GM18858 (cell line): ENCODE results near the gene KCNK5.

Experiments
- ATAC-seq: cut with Tn5 transposase; IDR thresholded peaks from one replicate; pipeline ENCODE4 v1.9.1; 2021; ENCODE audit not compliant: unreplicated experiment

KCNK5 gene

DNA sequence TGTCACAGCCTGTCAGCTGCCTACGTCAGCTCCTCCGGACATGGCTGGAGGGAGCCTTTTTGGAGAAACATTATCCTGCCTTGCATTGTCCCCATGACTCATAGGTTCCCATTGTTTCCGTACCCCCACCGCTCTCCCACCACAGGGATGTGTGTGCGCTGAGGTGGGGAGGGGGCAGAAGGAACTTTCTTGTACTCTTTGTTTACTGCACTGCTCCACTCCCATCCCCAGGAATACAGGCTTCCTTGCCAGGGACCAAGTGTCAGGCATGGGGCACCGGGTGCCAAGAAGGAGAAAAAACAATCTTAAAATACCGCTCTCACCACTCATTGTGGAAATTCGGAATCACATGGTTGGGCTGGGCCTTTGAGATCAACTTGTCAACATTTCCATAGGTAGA lies 51.0 kb downstream of the KCNK5 start:
- no peak for ATAC-seq

DNA sequence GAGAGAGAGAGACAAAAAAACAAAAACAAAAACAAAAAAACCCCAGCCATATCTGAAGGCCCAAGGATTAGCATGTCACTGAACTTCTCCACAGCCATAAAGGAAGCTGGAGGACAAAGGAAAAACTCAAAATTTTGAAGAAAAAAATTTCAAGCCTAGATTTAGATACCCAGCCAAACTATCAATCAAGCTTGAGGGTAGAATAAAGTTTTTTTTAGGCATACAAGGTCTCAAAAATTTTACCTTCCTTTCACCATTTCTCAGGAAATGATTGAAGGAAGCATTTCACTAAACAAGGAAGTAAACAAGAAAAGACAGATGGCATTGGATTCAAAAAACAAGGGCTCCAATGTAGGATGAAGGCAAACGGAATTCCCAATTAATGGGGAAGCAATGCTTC lies 52.1 kb downstream of the KCNK5 start:
- no peak for ATAC-seq

DNA sequence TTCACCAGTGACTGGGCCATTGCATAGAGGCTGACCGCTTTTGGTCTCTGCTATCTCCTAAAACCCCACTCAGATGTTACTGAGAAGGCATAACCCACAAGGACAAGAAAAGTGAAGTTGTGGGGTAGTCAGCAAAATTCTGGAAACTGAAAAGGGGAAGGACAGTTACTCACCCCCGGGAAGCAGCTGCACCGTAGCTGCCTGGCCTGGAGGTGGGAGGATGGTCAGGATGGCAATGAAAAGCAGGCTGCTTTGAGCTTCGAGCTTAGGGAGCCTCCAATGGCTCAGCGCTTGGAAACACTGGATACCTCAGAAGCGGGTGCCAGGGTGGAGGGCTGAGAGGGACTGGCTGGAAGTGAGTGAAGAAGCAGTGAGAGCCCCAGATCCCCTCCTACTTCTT lies 56.0 kb downstream of the KCNK5 start:
- ATAC-seq, result no peak

DNA sequence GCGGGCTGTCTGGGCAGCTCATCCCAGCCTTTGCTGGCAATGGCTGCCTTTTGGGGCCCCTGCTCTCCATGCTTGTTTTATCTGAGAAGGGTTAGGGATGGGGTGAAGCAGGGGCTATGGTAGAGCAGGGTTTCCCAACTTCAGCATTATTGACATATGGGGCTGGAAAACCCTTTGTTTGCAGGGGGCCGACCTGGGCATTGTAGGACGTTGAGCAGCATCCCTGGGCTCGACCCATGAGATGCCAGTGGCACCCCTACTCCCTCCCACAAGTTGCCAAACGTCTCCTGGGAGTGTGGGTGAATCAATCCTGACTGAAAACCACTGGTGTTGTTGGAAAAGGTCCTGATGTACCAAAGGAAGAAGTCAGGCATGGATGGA lies 56.9 kb downstream of the KCNK5 start:
- no peak for ATAC-seq

DNA sequence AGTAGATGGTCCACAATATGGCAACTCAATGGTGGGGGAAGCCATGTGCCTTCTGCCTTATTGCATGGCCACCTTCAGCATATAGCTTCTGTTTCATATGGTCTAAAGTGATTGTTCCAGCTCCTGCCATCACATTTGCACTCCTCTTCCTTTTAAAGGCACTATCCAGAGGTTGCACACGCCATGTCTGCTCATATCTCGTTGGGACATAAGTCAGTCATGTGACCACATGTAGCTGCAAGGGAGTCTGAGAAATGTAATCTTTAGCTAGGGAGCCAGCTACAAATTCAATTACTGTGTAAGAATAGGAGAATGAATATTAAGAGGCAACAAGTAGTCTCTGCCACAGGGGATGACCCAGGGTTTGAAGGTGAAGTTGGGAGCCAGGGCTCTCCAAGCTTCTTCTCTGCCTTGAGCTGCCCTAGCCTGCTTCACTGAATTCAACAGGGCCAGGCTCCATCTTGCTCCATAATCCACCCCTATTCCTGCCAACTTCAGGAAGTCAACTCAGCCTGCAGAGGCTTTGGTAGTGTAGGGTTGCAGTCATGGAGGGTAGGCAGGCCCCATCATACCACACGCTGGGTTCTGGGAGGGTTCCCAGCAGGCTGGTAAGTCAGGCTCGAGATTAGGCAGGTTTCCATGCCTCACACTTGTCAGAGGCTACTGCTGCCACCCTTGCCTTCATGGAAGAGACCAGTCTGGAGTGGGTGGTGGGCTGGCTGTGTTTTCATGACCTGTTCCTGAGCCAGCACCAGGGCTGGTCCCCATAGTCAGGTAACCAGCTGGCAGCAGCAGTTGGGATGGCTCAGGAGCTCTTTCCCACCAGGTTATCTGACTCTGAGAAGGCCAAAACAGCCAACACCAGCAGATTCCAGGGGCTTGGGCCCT lies 57.5 kb downstream of the KCNK5 start:
- ATAC-seq, result no peak

DNA sequence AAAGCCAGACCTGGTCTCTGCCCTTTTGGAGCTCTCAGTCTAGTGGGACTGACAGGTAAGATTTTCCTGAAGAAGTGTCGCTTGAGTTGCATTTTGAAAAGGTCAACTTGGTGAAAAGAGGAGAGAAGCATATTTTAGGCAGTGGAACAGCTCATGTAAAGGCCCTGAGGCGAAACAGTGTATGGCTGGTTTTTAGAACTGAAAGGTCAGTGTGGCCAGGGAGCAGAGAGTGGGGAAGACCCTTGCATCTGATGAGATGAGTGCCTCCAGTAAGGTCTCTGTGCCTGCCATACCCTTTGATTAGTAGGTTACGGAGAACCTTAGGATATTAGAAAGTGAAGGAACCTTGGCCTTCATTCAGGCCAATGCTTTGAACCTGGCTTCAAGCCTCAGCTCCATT lies 58.4 kb downstream of the KCNK5 start:
- ATAC-seq, result no peak

DNA sequence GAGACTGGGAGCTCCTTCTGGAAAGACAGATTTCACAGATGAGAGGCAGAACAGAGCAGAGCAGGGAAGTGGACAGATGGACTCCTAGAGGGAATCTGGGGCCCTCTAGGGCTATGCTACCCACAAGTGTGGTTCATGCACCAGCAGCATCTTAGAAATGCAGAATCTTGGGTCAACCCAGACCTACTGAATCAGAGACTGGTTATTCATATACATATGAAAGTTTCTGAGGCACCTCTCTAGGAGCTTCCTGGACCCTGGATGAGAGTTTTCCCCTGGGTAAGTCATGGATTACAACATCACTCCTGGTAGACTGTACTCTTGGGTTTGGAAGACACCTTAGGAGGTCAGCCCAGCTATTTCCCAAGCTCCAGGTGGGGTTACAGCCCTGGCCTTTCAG lies 58.9 kb downstream of the KCNK5 start:
- no peak for ATAC-seq

DNA sequence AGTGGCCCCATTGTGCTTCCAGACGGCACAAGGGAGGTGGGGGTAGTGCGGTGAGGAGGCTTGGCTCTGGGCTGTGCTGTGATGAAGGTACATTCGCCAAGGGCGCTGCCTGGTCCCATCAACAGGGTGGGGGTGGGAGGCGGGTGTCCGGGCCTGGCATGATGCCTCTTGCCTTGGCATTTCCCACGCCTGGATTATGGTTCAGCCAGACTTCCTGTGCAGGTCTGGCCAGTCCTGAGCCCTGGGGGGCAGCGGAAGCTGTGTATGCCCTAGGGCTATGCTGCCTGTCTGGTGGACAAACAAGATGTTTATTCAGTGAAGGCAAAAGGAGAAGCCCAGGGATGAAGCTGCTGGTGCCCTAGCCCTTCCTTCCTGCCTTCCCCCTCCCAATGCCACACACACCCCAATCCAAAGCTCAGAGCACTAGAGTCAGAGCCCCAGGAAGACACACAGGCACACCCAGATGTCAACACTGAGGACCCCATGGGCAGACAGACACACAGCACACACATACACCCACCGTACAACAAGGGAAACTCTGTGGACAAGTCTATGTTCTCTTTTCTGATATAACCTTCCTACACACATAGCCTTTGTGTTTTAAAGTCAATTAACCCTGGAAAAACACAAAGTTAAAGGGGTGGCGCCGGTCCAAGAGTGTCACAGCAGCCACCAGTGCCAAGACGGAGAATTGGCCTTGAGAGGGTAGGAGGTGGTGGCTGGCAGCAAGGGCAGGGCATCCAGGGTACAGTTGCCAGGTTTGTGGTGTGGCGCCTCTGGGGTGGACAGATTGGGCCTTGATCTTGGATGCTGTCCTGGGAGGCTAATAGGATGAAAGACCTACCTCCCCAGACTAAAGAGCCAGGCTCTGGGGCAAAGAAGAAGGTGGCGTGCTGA lies 59.6 kb downstream of the KCNK5 start:
- no peak for ATAC-seq

DNA sequence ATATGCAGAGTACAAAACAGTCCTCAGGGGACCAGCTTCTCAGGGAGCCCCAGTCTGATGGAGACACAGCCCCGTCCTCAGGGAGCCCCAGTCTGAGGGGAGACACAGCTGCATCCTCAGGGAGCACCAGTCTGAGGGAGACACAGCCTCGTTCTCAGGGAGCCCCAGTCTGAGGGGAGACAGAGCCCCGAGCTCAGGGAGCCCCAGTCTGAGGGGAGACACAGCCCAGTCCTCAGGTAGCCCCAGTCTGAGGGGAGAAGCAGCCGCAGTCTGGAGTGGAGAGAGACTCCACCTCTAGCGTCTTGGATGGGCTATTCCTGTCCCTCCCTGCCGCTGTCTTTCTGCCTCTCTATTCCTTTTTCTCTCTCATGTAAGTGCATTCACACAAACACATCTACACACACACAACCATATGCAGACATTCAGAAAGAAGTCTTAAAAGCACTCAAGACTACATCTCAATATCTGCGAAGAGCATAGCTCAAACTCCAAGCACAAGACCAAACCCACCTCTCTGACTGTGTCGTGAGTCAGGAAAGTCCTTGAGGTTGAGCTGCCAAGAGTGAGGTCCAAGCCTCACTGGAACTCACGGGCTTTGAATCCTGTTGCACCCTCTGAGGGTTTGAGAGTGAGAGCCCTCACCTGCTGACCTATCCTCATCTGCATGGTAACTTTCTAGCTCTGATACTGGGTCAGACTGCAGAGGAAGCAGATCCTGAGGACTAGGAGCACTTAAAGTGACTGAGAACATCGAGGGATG lies 61.2 kb downstream of the KCNK5 start:
- ATAC-seq, result no peak

DNA sequence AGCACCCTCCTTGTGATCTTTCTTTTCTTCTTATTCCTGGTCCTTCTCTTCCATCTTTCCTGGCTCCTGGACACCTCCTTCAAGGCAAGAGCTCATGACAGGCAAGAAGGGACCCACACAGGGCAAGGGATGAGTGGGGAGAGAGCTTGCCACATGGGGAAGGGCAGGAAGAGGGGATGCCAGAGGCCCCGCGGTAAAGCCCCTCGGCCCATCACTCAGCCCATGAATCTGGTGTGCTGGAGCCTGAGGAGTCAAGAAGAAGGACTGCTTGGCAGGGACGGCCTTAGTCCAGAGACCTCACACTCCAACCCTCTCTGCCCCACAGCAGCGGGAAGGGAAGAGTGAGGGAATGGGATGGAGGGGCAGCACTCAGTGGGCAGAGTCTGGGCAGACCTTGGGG lies 62.0 kb downstream of the KCNK5 start:
- ATAC-seq, result no peak

DNA sequence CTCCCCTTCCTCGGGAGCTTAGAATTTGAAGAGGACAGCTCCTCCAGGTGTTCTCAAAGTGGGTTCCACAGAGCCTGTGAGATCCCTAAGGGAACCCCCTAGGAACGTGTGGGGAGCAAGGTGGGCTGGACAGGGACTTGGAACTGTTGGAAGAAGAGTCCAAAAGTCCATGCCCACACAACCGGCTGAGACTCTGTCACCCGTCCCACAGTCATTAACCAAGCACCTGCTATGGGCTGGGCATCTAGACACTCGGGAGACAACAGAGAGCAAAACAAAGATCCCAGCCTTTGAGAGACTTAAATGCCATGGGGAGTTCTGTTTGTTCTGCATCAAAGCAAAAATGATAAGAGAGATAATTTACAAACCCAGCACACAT lies 62.4 kb downstream of the KCNK5 start:
- no peak for ATAC-seq

DNA sequence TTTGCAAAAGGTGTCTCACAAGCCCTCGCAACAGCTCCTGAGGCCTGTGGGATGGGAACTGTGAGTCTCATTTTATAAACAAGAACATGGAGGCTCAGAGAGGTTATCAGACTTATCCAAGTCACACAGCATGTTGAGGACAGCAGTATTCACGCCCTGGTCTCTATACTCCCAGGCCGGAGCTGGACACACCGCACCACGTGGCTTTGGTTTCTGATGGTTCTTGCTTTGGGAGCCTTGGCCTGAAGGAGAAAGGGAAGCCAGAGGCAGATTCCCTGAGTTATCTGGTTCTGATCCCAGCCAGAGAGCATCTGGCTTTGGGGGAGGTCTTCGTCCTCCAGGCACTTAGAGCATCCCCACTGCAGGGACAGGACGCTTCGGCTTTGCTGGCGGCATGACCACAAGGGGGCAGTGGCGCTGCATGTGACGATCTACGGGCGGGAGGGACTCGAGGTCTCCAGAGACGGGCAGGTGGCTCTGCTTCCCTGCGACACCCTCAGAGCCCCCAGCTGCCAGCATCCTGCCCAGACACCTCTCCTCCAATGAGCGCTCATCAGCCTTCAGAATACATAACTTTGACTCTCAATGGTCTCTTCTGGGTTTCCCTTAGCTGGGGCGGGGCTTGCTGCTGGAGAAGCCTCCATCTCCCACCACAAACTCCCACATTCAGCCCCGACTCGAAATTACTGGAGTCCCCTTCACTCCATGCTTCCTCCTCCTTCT lies 62.9 kb downstream of the KCNK5 start:
- ATAC-seq, result no peak

DNA sequence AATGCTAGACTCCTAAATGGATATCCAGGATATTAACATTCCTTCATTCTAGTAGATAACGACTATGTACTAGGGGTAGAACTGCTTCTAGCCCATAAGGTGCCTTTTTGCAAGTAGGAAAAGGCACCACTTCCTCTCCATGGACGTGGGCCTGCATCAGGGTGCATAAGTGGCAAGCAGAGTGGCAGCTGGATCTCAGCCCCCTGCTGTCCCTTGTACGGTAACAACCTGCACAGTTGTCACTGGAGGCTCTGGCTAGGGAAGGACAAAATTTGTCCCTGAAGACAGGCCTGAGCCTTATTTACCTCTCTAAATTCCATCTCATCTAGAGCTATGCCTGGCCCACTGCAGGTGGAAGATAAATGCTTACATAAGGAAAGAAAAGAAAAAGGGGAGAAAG lies 71.8 kb downstream of the KCNK5 start:
- ATAC-seq, result no peak

DNA sequence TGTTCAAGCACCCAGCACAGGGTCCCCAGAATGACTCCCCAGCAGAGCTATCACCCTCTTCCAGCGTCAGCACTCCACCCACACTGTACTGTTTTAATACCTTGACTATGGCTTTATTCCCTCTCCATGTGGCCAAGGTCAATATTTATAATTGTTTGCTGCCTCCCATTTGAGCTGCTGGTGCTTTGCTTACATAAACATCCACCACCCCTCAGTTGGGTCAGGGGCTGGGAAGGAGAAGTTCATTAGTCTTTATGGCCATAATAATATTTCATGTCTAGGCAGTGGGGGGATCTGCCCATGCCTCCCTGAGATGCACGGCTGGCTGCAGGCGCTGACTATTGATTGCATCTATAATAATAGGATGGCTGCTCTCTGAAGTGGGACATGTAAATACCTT lies 72.5 kb downstream of the KCNK5 start:
- ATAC-seq, result no peak

DNA sequence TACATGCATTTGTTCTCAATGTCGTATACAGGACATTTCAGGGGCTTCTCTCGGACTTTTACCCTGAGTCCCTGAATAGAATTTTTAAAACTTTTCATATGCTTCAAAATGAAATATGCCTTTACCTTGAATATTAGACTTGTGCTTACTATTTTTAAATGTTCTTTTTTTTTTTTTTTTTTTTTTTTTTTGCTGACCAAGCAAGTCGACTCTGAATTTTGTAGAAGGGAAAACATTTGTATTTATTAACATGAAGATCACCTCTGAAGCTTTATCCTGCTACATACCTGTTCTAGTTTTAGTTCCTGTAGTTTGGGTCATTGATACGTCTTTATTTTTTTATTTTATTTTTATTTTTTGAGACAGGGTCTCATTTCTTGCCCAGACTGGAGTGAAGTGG lies 74.6 kb downstream of the KCNK5 start:
- no peak for ATAC-seq

DNA sequence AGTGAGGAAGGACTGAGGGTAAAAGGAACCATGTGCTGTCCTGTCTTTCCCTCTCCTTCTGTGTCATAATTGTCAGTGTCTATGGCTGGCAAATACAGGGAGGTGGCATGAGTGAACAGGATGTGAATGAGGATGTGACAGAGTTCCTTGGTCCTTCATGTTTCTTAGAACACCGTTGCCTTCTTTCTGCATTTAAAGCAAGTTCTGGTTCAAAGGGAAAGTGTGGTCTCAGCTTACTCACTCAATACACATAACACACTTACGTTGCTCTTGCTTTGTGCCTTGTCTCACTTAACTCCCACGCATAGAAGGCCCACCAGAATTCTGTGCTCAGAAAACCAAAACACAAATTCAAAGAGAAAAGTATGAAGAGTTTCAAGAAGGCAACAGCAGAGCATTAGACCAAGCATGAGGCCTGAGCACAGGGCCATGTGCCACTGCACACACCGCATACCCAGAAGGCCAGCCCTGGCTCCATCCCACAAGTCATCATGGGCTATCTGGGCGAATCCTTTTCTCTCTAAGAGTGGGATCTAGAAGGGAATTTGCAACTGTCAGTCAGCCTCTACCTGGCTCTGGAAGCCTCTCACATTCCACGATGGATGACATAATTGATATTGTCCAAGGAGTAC lies 75.4 kb downstream of the KCNK5 start:
- no peak for ATAC-seq

DNA sequence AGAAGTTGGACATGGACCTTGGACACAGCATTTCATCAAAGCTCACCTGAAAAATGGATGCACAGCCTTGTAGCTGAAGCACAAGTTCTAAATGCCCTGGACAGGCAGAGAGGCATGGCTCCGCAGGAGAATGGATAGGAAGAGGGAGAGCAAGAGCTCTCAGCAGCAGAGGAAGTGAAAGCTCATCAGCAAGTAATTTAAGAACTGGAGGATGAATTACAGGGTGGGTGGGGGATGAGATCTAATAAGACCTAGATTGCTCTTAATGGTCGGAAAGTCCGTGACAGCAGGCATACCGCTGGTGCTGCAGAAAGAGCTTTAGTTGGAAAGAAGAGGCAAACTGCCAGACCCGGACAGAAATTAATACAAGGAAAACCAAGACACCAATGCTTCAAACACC lies 77.0 kb downstream of the KCNK5 start:
- ATAC-seq, result no peak

DNA sequence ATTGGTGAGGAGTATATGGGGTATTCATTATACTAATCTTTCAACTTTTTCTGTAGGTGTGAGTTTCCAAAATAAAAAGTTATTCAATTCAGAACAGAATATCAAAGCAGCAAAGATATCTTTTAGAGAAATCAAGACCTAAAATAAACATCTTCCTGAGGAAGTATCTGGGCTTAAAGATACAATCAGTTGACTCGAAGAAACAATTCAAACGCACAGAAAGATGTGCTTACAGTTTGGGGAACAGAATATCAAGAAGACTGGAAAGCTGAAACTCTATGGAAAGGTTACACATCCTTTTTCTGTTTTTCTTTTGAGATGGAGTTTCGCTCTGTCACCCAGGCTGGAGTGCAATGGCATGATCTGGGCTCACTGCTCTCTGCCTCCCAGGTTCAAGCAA lies 78.1 kb downstream of the KCNK5 start:
- no peak for ATAC-seq

DNA sequence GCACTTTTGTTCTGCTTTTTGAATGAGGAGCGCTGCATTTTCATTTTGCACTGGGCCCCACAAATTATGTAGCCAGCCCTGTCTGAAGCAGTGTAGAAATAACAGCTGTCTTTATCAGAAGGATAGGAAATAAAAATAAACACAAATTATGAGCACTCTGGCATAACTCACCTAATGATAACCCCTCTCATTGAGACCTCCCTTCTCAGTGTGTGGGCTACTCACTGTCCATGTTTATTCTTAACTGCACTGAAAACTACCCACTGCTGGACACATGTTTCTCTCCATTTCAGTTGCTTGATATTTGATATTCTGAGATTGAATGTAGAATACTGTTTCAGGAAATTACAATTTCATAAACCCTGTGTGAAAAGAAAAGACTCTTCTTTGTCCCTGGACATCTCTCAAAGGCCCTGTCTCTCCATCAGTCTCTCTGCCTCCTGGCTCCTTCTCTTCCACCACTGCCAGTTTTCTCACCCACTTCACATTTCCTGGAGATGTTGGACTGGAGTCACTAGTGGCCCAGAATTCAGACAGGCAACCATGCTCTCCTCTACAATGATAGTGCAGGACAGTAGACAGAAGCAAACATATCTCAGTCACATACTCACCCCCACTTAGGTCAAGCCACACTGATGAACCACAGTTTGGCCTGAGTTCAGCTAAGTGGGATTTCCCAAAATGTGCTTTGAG lies 84.6 kb downstream of the KCNK5 start:
- no peak for ATAC-seq
